HepG2 (cell line): ENCODE measurements around the gene MYO15A.

Experiments used
- CTCF ChIP-seq: sonication (generic); formaldehyde crosslinking; IDR thresholded peaks from 2 replicates; pipeline ENCODE4 v1.5.0; 2020; ENCODE audit warnings: mild to moderate bottlenecking, missing genetic modification reagents, moderate library complexity
- RNF2 ChIP-seq: fragments of 450-650 bp; conservative IDR thresholded peaks from 2 replicates; pipeline ENCODE4 v1.6.1; 2016; ENCODE audit warnings: low read depth
- TBL1XR1 ChIP-seq: fragments of 150-350 bp; IDR thresholded peaks from 2 replicates; pipeline ENCODE4 v1.6.1; 2014; ENCODE audit warnings: borderline replicate concordance, low read length; ENCODE audit not compliant: partially characterized antibody
- ZBTB20 ChIP-seq: sonication (generic); formaldehyde crosslinking; IDR thresholded peaks from 2 replicates; pipeline ENCODE4 v1.8.1; 2023; ENCODE audit warnings: missing genetic modification reagents, low read depth, mild to moderate bottlenecking, borderline replicate concordance
- TF ChIP-seq, protein P1 (sequence below): sonication (generic); formaldehyde crosslinking; IDR thresholded peaks from 2 replicates; pipeline ENCODE4 v1.4.0; 2020; ENCODE audit warnings: low read depth, missing genetic modification reagents

DNA sequence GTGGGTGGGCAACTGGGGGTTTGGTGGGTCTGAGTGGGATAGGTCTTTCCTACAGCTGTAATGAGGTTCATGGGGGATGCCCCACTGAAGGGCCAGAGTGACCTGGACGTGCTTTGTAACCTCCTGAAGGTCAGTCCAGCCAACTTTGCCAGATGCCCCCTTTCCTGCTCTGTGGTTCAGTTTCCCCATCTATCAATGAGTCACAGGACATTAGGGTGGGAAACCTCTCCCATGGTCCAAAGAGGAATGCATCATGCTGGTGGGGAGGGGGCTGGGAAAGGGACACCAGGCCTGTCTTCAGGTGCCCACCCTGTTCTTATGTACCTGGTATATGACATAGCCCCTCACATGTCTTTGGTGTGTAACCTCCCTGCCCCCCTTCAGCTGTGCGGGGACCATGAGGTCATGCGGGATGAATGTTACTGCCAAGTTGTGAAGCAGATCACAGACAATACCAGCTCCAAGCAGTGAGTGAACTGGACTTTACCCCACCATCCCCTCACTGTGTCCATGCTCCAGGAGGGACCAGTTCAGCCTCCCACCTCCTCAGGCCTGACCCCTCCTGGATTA lies 51.1 kb downstream of the MYO15A start:
- TF ChIP-seq RNF2, result no peak
- TF ChIP-seq CTCF (CRISPR knock-in tag), result no peak
- TF ChIP-seq, protein P1, sequence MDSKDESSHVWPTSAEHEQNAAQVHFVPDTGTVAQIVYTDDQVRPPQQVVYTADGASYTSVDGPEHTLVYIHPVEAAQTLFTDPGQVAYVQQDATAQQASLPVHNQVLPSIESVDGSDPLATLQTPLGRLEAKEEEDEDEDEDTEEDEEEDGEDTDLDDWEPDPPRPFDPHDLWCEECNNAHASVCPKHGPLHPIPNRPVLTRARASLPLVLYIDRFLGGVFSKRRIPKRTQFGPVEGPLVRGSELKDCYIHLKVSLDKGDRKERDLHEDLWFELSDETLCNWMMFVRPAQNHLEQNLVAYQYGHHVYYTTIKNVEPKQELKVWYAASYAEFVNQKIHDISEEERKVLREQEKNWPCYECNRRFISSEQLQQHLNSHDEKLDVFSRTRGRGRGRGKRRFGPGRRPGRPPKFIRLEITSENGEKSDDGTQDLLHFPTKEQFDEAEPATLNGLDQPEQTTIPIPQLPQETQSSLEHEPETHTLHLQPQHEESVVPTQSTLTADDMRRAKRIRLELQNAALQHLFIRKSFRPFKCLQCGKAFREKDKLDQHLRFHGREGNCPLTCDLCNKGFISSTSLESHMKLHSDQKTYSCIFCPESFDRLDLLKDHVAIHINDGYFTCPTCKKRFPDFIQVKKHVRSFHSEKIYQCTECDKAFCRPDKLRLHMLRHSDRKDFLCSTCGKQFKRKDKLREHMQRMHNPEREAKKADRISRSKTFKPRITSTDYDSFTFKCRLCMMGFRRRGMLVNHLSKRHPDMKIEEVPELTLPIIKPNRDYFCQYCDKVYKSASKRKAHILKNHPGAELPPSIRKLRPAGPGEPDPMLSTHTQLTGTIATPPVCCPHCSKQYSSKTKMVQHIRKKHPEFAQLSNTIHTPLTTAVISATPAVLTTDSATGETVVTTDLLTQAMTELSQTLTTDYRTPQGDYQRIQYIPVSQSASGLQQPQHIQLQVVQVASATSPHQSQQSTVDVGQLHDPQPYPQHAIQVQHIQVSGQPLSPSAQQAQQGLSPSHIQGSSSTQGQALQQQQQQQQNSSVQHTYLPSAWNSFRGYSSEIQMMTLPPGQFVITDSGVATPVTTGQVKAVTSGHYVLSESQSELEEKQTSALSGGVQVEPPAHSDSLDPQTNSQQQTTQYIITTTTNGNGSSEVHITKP (CRISPR knock-in tag), result no peak
- no peak for TF ChIP-seq TBL1XR1
- TF ChIP-seq ZBTB20 (CRISPR knock-in tag), result no peak
